Measurements from ENCODE around the gene KRTAP12-1. TPM values are rescaled to one million over a fixed set of nuclear protein-coding genes. Genes with fewer than 3 reads are reported as not detected.

KRTAP12-1 gene
- total RNA-seq, 6 experiments from 2014 or later, result not detected

DNA sequence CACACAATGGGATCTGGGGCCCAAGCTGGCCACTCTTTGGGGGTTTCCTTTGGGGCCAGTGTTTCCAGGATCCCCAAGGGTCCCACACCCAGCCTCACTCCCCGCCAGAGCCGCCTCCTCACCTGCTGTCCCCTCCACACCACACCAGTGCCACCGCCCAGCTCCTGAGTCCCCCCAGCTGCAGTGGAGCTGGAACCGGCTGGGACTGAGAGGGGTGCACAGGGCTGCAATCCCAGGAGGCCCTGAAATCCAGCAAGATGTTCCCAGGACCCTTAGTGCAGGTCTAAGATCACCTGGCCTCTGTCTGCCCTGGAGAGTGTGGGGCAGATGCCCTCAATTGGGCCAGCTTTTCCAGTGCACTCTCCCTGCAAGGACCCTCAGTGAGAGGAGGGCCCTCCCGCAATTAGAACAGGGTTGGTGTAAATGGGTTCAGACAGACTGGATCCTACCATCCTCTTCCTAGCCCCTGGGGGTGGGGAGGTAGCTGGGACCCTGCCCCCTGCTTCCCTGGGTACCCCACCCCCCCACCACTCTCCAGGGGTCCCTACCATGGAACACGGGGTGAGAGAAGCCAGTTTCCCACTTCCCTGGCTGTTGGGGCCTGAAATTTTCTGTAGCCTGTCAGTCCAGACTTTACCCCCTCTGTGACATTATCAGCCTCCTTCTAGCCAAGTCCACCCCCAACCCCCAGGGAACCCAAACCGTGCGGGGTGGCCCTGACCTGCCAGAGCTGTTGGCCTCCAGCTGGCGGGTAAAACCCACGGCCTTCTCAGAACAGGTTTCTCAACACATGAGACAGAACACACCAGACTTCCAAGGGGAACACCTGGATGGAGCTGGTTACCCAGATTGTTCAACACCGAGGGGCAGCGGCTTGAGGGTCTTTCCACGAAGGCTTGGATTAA is 22.0 kb upstream of the KRTAP12-1 start:
- Mint-ChIP-seq H3K27me3 (ENCODE audit: insufficient read depth) (peaks cover 65% of the 10 kb centered on the region), H3K36me3 (ENCODE audit: low read depth) (no peaks in the 10 kb centered on the region), H3K9me3 (no peaks in the 10 kb centered on the region), H3K4me1 (ENCODE audit: low read depth) (peaks cover under 1% of the 10 kb centered on the region; the same call in 1 of the 2 replicates), H3K4me3 (no peak overlapping the region), H3K27ac (no peak overlapping the region)
- DNase-seq, result no peak
- TF ChIP-seq, protein P1, sequence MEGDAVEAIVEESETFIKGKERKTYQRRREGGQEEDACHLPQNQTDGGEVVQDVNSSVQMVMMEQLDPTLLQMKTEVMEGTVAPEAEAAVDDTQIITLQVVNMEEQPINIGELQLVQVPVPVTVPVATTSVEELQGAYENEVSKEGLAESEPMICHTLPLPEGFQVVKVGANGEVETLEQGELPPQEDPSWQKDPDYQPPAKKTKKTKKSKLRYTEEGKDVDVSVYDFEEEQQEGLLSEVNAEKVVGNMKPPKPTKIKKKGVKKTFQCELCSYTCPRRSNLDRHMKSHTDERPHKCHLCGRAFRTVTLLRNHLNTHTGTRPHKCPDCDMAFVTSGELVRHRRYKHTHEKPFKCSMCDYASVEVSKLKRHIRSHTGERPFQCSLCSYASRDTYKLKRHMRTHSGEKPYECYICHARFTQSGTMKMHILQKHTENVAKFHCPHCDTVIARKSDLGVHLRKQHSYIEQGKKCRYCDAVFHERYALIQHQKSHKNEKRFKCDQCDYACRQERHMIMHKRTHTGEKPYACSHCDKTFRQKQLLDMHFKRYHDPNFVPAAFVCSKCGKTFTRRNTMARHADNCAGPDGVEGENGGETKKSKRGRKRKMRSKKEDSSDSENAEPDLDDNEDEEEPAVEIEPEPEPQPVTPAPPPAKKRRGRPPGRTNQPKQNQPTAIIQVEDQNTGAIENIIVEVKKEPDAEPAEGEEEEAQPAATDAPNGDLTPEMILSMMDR (IDR thresholded peaks at IDR 0.05), result no peak

DNA sequence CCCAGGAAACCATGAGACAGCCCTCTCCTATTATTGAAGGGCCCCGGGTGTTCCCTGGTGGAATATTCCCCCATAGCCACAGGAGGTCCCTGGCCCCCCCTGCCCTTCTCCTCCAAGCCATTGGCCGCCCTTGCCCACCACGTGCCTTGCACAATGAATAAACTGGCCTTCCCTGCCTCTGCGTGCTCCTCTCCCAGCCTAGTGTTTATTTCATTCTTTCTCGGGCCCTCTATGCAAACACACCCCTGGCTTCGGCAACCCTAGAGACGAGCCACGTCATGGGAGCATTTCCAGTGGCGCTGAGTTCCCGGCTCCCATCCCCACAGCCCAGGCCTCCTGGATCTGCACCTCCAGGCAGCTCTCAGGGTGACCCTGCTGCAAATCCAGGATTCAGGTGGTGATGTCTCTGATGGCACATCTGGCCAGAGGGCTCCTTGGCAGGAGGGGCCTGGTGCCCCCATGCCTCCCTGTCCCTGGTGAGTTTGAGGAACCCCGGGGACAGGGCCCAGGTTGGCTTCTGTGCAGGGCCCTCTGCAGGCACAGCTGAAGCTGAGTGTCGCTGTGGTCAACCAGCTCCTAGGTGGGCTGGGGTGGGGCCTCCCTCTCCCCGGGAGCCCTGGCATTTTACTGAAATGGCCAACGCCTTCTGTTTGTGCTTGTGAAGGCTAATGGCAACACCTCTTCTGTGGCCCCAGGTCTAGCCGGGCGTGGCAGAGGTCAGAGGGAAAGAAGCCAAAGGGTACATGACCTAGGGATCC is 21.2 kb upstream of the KRTAP12-1 start:
- TF ChIP-seq, protein P1 (IDR thresholded peaks at IDR 0.05), result no peak
- Mint-ChIP-seq H3K9me3 (no peaks in the 10 kb centered on the region), H3K36me3 (ENCODE audit: low read depth) (no peaks in the 10 kb centered on the region), H3K4me1 (ENCODE audit: low read depth) (no peaks in the 10 kb centered on the region), H3K4me3 (no peak overlapping the region), H3K27ac (no peak overlapping the region), H3K27me3 (ENCODE audit: insufficient read depth) (peaks cover 61% of the 10 kb centered on the region)
- no peak for DNase-seq

DNA sequence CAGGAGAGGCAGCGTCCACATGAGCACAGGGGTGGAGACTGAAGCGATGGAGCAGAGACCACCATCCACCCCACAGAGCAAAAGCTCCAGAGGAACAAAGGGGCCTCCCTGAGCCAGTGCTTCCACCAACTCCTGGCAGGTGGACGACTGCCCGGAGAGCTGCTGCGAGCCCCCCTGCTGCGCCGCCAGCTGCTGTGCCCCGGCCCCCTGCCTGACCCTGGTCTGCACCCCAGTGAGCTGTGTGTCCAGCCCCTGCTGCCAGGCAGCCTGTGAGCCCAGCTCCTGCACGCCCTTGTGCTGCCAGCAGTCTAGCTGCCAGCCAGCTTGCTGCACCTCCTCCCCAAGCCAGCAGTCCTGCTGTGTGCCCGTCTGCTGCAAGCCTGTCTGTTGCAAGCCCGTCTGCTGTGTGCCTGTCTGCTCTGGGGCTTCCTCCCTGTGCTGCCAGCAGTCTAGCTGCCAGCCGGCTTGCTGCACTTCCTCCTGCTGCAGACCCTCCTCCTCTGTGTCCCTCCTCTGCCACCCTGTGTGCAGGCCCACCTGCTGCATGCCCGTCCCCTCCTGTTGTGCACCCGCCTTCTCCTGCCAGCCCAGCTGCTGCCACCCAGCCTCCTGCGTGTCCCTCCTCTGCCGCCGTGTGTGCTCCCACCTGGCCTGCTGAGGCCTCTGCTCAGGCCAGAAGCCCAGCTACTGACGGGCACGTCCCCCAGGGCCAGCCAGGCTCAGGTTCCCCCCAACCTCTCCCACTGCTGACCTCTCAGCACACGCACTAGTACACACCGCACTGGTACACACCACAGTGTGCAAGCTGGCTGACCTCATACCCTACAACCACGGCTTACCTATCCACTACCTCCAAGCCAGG is 20.4 kb upstream of the KRTAP12-1 start:
- peaks cover 61% of the 10 kb centered on the region for H3K27me3 Mint-ChIP-seq (ENCODE audit: insufficient read depth)
- no peaks in the 10 kb centered on the region for H3K36me3 Mint-ChIP-seq (ENCODE audit: low read depth)
- no peak overlapping the region for H3K4me3 Mint-ChIP-seq
- H3K9me3 Mint-ChIP-seq, result no peaks in the 10 kb centered on the region
- no peak overlapping the region for H3K27ac Mint-ChIP-seq
- DNase-seq, result no peak
- no peaks in the 10 kb centered on the region for H3K4me1 Mint-ChIP-seq (ENCODE audit: low read depth)
- TF ChIP-seq, protein P1 (IDR thresholded peaks at IDR 0.05), result no peak

DNA sequence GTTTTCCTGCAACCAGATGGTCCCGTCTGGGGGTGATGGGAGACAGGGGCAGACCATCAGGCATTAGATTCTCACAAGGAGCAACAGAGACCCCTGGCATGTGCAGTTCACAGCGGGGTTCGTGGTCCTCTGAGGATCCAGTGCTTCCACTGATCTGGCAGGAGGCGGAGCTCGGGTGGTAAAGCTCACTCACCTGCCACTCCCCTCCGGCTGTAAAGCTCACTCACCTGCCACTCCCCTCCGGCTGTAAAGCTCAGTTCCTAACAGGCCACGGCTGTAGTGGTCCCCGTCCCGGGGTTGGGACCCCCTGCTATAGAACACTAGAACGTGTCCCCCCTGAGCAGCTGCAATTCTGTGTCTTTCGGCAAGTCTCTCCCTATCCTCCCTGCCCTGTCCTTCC is 19.6 kb upstream of the KRTAP12-1 start:
- H3K4me1 Mint-ChIP-seq (ENCODE audit: low read depth), result no peaks in the 10 kb centered on the region
- H3K27ac Mint-ChIP-seq, result no peak overlapping the region
- H3K36me3 Mint-ChIP-seq (ENCODE audit: low read depth), result no peaks in the 10 kb centered on the region
- H3K9me3 Mint-ChIP-seq, result no peaks in the 10 kb centered on the region
- DNase-seq, result no peak
- peaks cover 66% of the 10 kb centered on the region for H3K27me3 Mint-ChIP-seq (ENCODE audit: insufficient read depth)
- H3K4me3 Mint-ChIP-seq, result no peak overlapping the region
- TF ChIP-seq, protein P1 (IDR thresholded peaks at IDR 0.05), result no peak

DNA sequence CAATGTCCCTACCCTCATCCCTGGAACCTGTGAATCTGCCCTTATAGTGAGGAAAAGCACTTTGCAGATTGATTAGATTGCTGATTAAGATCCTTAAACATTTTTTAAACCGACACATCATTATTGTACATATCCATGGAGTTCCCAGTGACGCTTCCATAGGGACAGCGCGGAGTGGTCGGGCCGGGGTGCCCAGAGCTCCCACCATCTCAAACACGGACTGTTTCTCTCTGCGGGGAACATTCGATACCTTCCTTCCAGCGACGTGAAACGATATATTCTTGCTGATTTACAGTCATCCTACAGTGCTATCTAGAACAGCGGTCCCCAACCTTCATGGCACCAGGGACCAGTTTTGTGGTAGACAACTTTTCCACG is 19.0 kb upstream of the KRTAP12-1 start:
- no peaks in the 10 kb centered on the region for H3K4me1 Mint-ChIP-seq (ENCODE audit: low read depth)
- H3K4me3 Mint-ChIP-seq, result no peak overlapping the region
- no peak overlapping the region for H3K27ac Mint-ChIP-seq
- no peaks in the 10 kb centered on the region for H3K36me3 Mint-ChIP-seq (ENCODE audit: low read depth)
- no peaks in the 10 kb centered on the region for H3K9me3 Mint-ChIP-seq
- DNase-seq, result no peak
- TF ChIP-seq, protein P1 (IDR thresholded peaks at IDR 0.05), result no peak
- peaks cover 67% of the 10 kb centered on the region for H3K27me3 Mint-ChIP-seq (ENCODE audit: insufficient read depth)

All from HFFc6 (cell line).